Measurements from ENCODE around the gene UNC119.
"Not testable (repeated sequence)": the region's sequence is repeated elsewhere in the genome, so short reads cannot be mapped to it uniquely, and the experiment has no call there.

UNC119 gene

DNA sequence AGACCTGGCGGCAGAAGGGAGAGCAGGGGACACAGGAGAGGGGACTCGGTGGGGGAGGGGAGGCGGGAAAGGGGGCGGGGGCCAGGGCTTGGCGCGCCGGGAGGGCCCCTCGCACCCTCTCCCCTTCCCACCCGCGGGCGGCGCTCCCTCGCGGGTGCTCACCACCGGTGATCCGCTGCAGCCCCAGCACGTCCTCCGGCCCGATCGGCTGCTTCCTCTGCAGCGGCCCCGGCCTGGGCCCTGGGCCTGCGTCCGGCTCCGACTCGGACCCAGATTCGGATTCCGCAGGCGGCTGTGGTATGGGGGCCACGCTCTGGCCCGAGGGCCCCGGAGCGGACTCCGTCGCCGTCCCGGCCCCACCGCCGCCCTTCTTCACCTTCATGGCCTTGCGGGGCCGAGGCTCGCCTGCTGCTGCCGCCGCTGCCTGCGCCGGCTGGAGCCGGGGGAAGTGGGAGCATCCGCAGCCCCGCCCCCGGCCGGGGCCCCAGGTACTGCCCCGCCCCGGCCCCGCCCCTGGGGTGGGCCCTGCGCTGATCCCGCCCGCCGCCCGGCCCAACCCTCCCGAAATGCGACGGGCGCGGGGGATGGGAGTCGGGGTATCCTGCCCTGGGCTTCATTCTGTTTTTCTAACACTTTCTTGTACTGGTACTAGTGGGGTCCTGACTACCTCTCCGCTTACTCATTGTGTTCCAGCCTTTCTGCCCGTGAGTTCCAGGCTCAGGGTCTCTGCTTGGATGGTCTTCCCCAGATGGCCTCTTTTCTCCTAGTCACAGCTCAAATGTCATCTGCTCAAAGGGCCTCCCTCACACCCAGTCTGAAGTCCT is at the start of gene UNC119:
Gene UNC119 (minus strand): TSS at position 449 of the 824 bp plus-strand sequence. CDS start 67 bp downstream, at position 382.
- DNase-seq (ENCODE audit: low spot score): peak; percentile 82

DNA sequence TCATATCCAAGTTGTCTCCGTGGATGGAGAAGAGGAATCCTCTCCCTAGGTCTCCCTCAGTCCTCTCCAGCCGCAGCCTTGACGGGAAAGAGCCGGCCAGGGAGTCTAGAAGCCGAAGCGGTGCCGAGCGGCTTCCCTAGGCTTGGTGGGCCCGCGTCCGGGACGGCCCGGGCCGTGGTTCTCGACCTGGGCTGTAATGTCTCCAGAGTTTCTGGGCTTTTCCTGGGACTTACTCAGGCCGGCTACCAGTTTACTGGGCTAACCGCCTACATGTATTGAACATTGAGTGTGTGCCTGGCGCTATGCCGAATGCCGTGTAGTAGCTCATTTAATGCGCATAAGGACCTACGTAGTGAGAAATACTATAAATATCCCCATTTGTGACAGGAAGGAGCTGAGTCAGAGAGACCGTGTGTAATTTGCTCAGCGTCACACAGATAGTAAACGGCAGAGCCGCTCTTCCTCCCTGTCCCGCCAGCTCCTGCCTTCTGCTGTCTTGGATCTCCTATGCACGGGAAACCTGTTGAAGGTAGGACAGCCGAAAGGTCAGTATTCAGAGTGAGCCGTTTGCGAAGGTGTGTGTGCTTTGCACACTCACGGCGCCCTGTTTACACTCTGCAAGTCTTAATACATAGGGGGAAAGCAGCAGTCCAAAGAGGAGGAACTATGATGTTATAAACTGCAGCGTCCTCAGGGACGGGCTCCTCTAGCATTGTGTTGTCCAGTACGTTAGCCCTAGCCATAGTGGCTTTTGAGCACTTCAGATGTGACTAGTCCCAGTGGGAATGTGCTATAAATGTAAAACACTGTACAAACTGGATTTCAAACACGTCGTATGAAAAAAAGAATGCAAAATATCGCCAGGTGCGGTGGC is 47.1 kb upstream of the UNC119 start:
- DNase-seq (ENCODE audit: low spot score): peak; percentile 86

DNA sequence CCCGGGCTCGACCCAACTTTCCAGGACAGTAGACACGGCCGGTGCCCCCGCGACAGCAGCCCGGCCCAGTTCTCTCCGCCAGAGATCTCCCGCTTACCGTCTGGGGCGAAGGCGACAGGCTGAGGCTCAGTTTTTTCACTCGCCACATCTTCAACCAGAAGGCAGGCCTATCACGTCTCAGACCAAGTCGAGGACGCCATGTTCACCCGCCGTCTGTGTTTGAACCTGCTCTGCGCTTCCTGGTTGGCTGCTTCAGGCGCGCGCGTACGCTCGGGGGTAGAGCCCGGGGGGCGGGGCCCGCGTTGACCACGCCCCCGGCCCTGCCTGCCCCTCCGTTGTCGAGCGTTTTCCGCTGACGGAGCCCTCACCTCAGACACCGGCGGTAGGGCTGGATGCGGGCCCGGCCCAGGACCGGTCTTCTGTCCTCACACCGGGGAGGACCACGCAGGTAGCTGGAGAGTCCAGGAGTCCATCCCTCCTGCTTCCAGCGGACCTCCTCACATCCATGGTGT is 46.4 kb upstream of the UNC119 start, which contains the start of gene SPAG5:
Gene SPAG5 (minus strand): TSS at position 227 of the 512 bp plus-strand sequence. CDS start 79 bp downstream, at position 148.
- peak; percentile 97 for DNase-seq (ENCODE audit: low spot score)

DNA sequence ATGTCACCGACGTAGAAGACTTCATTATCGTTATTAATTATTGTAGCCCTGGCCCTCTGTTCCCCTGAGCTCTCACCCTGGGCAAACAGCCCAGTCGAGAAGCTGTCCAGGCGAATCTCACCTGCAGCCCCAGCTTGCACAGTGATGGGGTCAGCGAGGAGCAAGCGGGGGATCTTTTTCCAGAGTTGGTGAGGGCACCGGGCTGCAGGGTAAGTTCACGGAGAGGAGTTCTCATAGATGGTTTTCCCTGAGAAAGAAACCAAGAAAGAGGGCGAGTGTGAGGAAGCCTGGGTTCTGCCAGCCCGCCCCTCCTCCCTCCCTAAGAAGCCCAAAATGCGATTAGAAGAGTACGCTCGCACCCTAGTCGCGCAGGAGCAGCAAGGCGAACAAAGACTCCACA is 46.0 kb upstream of the UNC119 start:
- DNase-seq (ENCODE audit: low spot score): peak; percentile 23

DNA sequence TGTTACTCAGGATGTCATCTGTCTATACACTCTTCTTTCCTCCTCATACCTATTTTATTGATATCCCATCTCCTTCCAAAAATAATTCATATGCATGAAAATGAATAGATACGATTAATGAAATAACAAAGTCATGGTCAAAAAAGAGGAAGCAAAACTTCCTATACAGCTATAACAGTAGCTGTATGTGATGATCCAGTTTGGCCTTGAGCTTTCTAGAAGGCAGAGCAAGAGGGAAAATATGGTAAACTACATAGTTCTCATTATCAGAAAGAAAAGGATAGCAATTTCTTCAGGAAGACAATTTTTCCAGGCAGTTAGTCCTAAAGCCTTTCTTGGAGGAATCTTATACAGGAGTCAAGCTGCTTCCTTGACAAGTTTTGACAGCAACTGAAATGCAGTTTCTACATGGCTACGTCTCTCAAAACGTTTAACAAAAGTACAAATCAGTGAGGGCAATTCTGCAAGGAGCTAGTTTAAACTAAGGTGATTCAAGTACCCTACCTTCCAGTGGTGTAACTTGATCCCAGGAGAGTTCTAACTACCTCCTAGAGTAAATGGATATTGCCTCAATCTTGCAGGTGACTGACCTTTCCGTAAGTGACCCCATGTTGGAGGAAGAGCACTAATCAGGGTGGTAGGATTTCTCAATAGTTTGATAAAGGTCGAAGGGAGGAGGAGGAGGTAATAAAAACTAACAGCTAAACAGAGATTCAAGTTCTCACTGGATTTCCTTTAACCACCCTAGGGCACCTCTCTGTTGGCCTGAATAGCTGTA is 45.4 kb upstream of the UNC119 start:
- peak; percentile 48 for DNase-seq (ENCODE audit: low spot score)

DNA sequence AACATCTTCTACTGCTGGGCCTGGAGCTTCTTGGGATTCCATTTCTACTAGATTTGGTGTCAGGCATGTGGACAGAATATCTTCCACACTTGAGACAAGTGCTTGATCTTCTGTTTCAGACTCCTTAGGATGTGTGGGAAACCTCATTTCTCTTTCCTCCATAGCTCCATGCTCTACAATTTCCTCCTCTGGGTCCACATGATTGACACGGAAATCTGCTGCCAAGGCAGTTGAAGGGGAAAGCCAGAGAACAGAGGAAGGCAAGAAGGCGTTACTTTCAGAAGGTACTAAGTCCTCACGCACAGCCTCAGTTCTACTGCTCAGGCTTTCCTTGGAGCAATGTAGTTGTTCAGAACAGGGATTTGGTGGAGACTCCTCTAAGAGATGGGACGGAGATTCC is 39.8 kb upstream of the UNC119 start:
- DNase-seq (ENCODE audit: low spot score): no peak

DNA sequence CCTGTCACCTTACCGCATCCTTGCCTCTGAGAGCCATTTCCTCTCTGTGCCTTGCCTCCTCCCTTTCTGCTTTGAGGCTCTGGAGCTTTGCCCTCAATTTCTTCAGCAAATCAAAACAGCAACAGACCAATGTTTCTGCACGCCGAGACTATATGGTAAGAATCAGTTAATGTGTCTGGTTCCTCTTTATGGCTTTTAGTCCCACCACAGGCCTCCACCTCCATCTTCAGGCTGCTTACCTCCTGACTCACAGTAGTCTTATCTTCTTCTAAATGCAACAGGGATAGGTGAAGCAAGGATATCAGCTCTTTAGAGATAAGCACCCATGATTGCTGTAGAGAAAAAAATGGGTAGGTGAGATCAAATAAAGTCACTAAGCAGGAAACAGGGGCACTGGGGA is 33.4 kb upstream of the UNC119 start:
- DNase-seq (ENCODE audit: low spot score): no peak

DNA sequence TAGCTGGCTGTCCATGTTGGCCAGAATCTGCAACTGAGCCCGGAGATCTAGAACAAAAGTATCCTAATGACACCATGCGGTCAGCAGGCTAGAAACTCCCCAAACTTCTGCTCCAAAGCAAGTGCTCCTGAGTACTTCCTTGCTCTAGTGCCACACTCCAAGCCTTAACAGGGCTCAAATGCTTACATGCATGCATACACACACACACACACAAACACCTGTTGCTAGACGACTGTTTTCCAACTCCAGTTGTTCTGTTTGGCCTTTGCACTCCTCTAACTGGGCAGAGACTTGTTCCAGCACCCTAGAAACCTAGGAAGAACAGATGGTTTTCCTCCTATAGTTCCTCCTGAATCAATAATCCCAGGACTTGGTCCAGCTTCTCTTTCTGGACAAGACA is 32.0 kb upstream of the UNC119 start:
- DNase-seq (ENCODE audit: low spot score): no peak

DNA sequence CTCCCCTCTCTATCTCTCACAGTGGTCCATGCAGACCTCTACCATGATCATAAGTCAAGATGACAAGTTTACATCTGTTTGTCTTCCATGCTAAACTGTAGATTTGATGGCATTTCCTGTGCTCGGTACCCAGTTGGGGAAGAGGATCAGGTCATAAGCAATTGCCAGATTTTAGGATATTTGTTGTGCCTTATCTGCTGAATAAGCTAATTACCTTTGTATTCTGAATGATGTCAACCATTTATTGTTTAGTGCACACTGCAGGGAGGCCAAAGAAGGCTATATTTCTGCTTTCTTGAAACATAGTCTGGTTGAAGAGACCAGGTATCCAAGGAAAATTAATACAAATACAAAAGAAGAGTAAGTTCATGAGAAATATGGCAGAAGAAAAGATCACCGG is 30.1 kb upstream of the UNC119 start:
- no peak for DNase-seq (ENCODE audit: low spot score)

DNA sequence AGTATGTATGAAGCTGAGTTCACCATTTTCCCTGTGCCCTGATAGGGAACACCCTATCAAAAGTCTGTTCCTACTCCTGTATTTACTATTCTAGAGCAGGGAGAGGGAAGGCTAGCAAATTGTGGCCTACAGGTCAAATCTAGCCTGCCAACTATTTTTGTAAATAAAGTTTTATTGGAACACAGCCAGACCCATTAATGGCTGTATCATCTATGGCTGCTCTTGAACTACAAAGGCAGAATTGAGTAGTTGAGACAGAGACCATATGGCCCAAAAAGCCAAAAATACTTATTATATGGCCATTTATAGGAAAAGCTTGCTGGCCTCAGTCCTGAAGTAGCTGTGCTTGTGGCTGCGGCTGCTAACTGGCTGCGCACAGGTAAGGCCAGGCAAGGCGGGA is 28.5 kb upstream of the UNC119 start:
- no peak for DNase-seq (ENCODE audit: low spot score)

DNA sequence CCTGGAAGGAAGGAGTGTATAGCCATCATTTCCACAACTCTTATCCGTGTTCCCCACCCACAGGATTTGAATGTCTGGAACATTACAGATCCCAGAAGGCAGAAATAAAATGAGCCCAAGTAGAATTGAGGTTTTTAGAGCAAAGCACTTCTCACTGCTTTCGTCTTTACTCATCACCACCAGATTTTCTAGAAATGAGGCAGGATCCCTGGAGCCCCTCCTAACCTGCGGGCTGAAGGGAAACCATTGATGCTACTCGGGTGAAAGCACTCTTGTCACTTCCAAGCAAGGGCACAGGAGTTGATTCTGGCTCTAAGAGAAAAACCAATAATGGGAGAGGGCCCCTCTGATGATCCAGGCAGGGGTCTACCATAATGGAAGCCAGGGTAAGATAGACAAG is 27.1 kb upstream of the UNC119 start:
- DNase-seq (ENCODE audit: low spot score): no peak

DNA sequence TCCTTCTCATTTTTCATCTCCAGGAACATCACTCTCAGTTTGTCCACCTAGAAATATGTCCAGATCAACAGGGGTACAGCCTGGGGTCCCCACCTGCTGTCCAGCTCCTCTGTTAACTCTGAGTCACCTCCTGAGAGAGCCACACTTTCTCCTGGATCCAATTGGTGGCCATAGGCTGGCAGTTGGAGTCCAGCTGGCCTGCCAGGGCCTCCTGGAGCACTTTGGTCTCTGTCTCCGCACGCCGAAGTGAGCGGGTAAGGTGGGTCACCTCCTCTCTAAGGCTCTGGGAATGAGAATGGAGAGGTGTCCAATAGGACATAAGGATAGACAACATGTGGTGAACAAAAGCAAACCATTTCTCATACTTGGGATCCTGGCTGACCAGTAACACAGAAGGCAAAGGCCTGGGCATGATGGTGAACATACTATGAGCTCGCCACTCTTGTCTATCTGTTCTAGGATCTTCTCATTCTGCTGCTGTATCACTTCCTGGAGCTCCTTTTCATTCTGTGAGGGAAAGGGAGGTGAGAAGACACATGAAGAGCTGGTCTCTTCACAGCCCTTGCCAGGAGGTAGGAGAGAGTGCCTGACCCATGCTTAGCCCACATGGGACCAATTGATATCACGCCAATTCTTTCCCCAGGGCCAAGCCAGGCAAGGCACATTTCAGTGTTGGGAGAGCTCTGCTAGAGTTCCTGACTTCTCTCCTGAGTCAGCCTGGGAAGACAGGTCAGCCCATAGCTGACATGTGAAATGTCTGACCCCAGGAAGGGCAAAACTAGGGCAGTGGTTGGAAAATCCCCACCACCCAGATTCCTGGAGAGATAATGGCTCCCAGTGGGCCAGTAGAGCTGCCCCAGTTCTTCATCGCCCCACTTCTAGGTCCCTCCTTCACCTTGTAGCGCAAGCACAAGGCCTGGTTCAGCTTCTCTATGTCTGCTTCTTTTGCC is 26.1 kb upstream of the UNC119 start:
- DNase-seq (ENCODE audit: low spot score): no peak

DNA sequence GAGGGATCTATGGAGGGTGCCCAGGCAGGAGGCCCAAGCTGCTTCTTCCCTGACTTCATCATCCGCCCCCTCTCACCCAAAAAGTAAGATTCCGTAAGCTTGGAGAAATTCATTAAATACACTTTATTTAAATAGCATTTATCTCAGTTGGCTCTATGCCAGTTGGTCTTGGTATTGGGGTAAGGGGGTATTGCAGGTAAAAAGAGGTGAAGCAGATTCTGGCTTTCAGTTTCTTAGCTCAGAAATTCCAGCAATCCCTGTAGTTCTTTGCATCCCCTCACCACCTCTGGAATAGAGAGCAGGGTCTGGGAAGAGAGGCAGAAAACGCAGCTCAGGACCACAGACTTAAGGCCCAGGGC is 25.0 kb upstream of the UNC119 start:
- no peak for DNase-seq (ENCODE audit: low spot score)

DNA sequence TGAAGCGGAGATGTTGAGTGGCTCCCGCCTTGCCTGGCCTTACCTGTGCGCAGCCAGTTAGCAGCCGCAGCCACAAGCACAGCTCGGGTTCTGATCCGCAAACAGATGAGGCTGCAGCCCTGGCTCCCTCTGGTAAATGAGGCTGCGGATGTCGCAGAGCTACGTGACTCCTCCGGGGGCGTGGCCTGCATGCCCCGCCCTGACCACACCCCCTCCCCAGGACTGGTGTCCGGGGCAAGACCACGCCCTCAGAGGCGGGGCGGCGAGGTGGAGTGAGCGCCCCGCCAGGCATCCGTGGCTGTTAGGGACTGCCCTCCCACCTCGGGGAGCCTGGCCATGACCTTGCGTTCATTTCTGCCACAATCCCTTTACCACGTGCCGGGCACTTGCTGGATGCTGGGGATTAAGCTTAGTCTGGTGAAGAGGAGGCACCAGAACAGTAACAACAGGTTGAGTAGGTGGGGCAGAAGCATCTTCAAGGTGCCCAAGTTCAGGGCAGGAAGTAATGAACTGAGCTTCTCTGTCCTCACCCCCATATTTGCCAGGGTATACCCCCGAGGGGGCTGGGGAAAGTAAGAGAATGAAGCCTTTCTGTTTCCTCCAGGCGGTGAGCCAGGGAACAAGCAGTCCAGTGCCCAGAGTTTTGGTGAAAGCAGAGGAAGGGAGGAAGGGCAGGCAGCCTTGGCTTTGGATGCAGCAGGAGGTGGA is 24.5 kb upstream of the UNC119 start, which contains the start of gene ALDOC:
Gene ALDOC (minus strand): TSS at position 138 of the 708 bp plus-strand sequence. CDS start 1,363 bp downstream, outside the sequence.
- peak; percentile 99 for DNase-seq (ENCODE audit: low spot score)

DNA sequence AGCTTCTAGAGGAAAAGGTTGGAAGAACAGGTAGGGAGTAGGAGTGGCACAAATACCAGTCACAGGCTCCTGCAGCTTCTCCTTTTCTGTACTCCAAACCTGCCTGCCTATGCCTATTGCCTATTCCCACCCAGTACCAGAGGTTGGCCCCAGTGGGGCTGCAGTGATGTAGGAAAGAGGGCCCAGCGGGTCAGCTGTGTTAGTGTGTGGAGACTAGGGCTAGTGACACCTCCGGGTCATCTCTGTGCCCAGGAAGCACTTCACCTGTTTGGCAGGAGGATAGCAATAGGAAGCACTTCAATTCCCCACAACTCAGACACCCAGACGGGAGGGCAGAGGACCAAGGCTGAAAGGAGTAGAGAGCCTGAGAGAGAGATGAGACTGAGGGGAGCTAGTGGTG is 23.6 kb upstream of the UNC119 start:
- not testable (repeated sequence) for DNase-seq (ENCODE audit: low spot score)

DNA sequence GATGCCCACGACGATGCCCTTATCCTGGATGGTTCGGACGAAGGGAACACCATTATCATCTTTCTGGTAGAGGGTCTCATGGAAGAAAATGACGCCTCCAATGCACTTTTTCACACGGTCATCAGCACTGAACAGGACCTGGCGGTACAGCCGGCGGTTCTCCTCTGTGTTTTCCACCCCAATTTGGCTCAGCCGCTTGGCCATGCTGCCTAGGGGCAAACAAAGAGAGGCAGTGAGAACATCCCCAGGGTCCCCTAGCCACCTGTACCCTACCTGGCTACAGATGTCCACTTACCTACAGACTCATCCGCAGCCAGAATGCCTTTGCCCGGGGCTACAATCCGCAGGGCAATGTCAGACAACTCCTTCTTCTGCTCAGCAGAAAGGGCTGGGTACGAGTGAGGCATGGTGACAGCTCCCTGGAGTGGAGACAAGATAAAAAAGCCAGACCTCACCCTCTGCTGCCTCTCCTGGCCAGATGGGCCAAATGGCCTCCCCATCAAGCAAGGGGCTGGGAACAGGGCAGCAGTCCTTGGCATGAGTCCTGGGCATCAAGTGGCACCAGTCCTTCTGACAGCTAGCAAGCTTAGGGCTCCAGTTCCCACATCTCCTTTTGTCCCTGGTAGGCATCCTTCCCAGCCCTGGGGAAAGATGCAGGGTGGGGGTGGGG is 22.8 kb upstream of the UNC119 start:
- no peak for DNase-seq (ENCODE audit: low spot score)

DNA sequence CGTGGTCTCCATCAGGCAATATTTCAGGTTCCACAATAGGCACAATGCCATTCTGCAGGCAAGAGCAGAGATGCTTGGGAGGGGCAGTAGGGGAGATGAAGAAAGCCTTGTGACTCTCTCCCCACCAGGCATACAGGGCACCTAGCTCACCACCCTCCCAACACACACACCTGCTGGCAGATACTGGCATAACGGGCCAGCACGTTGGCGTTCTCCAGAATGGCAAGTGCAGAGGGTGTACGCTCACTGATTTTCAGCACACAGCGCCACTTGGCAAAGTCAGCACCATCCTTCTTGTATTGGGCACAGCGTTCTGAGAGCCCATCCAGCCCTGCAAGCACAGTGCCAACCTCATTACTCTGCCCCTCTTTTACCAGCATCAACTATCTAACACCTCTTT is 22.1 kb upstream of the UNC119 start:
- DNase-seq (ENCODE audit: low spot score): no peak

DNA sequence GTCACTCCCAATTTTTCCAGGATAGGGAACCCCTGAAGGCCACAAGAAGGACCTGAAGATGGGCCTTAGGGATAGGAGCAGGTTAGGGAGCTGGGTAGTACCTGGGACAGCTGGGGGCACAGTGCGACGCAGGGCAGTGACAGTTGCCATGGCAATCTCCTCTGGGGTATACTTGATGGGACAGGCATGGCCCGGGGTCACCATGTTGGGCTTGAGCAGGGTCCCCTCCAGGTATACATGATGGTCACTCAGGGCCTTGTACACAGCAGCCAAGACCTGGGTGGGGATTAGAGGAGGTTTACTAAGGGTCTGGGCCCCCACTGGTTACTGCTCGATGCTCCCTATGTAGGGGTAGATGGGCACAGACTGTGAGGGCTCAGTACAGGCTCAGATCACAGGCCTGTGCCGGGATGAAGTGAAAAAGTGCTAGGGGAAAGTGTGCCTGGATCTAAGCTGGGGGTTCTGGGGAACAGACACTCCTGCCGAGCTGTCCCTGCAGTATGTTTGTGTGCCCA is 21.6 kb upstream of the UNC119 start:
- no peak for DNase-seq (ENCODE audit: low spot score)

DNA sequence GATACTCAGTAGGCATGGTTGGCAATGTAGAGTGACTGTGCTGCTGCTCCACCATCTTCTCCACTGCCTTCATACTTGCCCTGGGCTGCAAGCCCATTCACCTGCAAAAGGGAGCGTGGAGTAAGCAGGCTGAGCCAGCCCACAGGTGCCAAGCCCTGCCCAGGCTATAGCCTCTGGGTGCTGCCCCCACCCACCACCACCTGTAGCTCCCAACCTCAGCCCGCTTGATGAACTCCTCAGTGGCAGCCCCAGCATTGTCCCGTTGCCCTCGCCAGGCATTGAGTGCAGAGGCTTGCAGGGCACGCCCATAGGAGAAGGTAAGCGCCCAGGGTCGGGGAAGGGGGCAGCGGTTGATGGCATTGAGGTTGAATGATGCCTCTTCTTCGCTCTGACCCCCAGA is 21.1 kb upstream of the UNC119 start:
- no peak for DNase-seq (ENCODE audit: low spot score)
